HG03378 (cell line): Measurements from ENCODE around the gene MARCHF11.

Experiments
- ATAC-seq: cut with Tn5 transposase; IDR thresholded peaks from one replicate; pipeline ENCODE4 v1.9.1; 2021; ENCODE audit warnings: mild to moderate bottlenecking, moderate library complexity; ENCODE audit not compliant: unreplicated experiment

MARCHF11 gene

GRCh38 chr5:16135003-16135402 lies 44.6 kb downstream of the MARCHF11 start:
- ATAC-seq = no peak

- no peak for ATAC-seq
Observed at GRCh38 chr5:16134204-16134603, 45.4 kb downstream of the MARCHF11 start.

- ATAC-seq = no peak
Observed at GRCh38 chr5:16131878-16132277, 47.7 kb downstream of the MARCHF11 start.

- ATAC-seq = no peak
Observed at GRCh38 chr5:16128944-16129343, 50.6 kb downstream of the MARCHF11 start.

GRCh38 chr5:16127865-16128544 lies 51.6 kb downstream of the MARCHF11 start:
- no peak for ATAC-seq

- no peak for ATAC-seq
Observed at GRCh38 chr5:16120579-16120978, 59.0 kb downstream of the MARCHF11 start.

GRCh38 chr5:16119790-16120189 lies 59.8 kb downstream of the MARCHF11 start:
- no peak for ATAC-seq

- no peak for ATAC-seq
Observed at GRCh38 chr5:16115140-16115539, 64.5 kb downstream of the MARCHF11 start.

GRCh38 chr5:16108418-16108817 lies 71.2 kb downstream of the MARCHF11 start:
- no peak for ATAC-seq

- no peak for ATAC-seq
Observed at GRCh38 chr5:16104961-16105360, 74.6 kb downstream of the MARCHF11 start.

GRCh38 chr5:16095612-16096011 lies 84.0 kb downstream of the MARCHF11 start:
- no peak for ATAC-seq

- ATAC-seq = no peak
Observed at GRCh38 chr5:16090270-16090669, 89.3 kb downstream of the MARCHF11 start.

- ATAC-seq = no peak
Observed at GRCh38 chr5:16082982-16083381, 96.6 kb downstream of the MARCHF11 start.

- no peak for ATAC-seq
Observed at GRCh38 chr5:16082053-16082452, 97.5 kb downstream of the MARCHF11 start.

GRCh38 chr5:16081376-16081955 lies 98.1 kb downstream of the MARCHF11 start:
- ATAC-seq = no peak

GRCh38 chr5:16076657-16077056 lies 102.9 kb downstream of the MARCHF11 start:
- no peak for ATAC-seq

GRCh38 chr5:16074358-16074757 lies 105.2 kb downstream of the MARCHF11 start:
- no peak for ATAC-seq

- ATAC-seq = no peak
Observed at GRCh38 chr5:16072616-16073015, 107.0 kb downstream of the MARCHF11 start.

GRCh38 chr5:16067415-16067814 lies 112.2 kb downstream of the MARCHF11 start:
- ATAC-seq = no peak

- no peak for ATAC-seq
Observed at GRCh38 chr5:16066810-16067209, 112.8 kb downstream of the MARCHF11 start.

- no peak for ATAC-seq
Observed at GRCh38 chr5:16066320-16066719, 113.3 kb downstream of the MARCHF11 start.

GRCh38 chr5:16065831-16066230 lies 113.8 kb downstream of the MARCHF11 start:
- no peak for ATAC-seq
